HG03521 (cell line): ENCODE data around the gene ANKRD33B.
"Not testable (repeated sequence)": the region's sequence is repeated elsewhere in the genome, so short reads cannot be mapped to it uniquely, and the experiment has no call there.

ENCODE experiments used
- ATAC-seq: cut with Tn5 transposase; IDR thresholded peaks from one replicate; pipeline ENCODE4 v1.9.1; 2021; ENCODE audit warnings: mild to moderate bottlenecking, moderate library complexity; ENCODE audit not compliant: unreplicated experiment

The ANKRD33B gene

GRCh38 chr5:10591966-10592365, 28.1 kb downstream of the ANKRD33B start:
- no peak for ATAC-seq

- peak; percentile 45 for ATAC-seq
These were observed 28.7 kb downstream of the ANKRD33B start for GRCh38 chr5:10592601-10593000.

- no peak for ATAC-seq
These were observed 29.8 kb downstream of the ANKRD33B start for GRCh38 chr5:10593531-10594181.

- no peak for ATAC-seq
These were observed 30.8 kb downstream of the ANKRD33B start for GRCh38 chr5:10594591-10595210.

- ATAC-seq: no peak
These were observed 31.4 kb downstream of the ANKRD33B start for GRCh38 chr5:10595293-10595671.

- no peak for ATAC-seq
These were observed 31.9 kb downstream of the ANKRD33B start for GRCh38 chr5:10595672-10596309.

- ATAC-seq: no peak
These were observed 32.4 kb downstream of the ANKRD33B start for GRCh38 chr5:10596310-10596703.

GRCh38 chr5:10596886-10597451, 33.1 kb downstream of the ANKRD33B start:
- ATAC-seq: no peak

- ATAC-seq: no peak
These were observed 35.2 kb downstream of the ANKRD33B start for GRCh38 chr5:10599113-10599512.

- no peak for ATAC-seq
These were observed 36.0 kb downstream of the ANKRD33B start for GRCh38 chr5:10599862-10600284.

GRCh38 chr5:10600626-10601245, 36.9 kb downstream of the ANKRD33B start:
- ATAC-seq: peak; percentile 71

GRCh38 chr5:10601246-10602030, 37.6 kb downstream of the ANKRD33B start:
- ATAC-seq: peak; percentile 39

- no peak for ATAC-seq
These were observed 38.3 kb downstream of the ANKRD33B start for GRCh38 chr5:10602031-10602806.

- no peak for ATAC-seq
These were observed 41.1 kb downstream of the ANKRD33B start for GRCh38 chr5:10604975-10605374.

GRCh38 chr5:10606632-10607022, 42.8 kb downstream of the ANKRD33B start:
- ATAC-seq: not testable (repeated sequence)

GRCh38 chr5:10607023-10607665, 43.3 kb downstream of the ANKRD33B start:
- ATAC-seq: peak; percentile 81

GRCh38 chr5:10607666-10608073, 43.8 kb downstream of the ANKRD33B start:
- ATAC-seq: peak; percentile 52

- ATAC-seq: not testable (repeated sequence)
These were observed 44.2 kb downstream of the ANKRD33B start for GRCh38 chr5:10608081-10608480.

- no peak for ATAC-seq
These were observed 46.2 kb downstream of the ANKRD33B start for GRCh38 chr5:10610058-10610457.
